NOMO-1 (cell line): ENCODE measurements around the gene MRAS.
A peak's percentile ranks its signal among the peaks of the same experiment; 100 is the strongest.

Experiments used
- DNase-seq, 2 experiments: peaks; one replicate each; lab custom pipeline; 2025; ENCODE audit not compliant: unreplicated experiment in 2 of 2; lab: John Stamatoyannopoulos, UW

Gene MRAS

GRCh38 chr3:138347960-138348753 lies at the start of gene MRAS:
MRAS (plus strand) TSS chr3:138348579; CDS start chr3:138372884, 24,305 bp downstream.
- DNase-seq: peak; percentile 75 to 90

GRCh38 chr3:138300647-138301046 lies 47.7 kb upstream of the MRAS start:
- no peak for DNase-seq

DNA sequence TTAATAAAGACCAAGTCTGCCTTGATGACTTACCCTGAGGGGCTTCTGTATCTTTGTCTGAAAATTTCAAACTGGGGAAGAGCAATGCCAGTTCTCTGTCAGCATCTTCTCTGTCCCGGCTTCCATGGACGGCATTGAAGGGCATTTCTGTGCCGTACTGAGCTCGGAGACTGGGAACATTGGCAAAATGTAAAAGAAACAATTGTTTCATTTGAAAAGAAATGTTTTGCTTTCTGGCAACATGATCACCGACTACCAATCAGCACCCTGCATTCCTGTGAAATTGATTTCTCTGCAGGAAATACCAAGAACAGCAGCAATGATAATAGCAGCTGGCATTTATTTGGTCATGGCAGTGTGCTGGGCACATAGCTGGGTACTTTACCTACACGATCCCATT lies 44.9 kb upstream of the MRAS start:
- DNase-seq: no peak

- DNase-seq: no peak
Measured at GRCh38 chr3:138307899-138308298, 40.5 kb upstream of the MRAS start.

DNA sequence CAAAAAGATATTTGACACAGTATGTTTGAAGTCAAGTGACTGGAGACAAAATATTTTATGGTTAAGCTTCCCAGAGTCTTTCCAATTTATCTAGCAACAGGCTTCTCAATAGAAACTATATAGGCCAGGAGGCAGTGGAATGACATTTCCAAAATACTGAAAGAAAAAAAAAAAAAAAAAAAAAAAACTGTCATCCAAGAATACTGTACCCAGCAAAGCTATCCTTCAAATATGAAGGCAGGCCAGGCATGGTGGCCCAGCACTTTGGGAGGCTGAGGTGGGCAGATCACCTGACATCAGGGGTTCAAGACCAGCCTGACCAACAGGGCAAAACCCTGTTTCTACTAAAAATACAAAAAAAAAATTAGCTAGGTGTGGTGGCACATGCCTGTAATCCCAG lies 39.6 kb upstream of the MRAS start:
- no peak for DNase-seq

DNA sequence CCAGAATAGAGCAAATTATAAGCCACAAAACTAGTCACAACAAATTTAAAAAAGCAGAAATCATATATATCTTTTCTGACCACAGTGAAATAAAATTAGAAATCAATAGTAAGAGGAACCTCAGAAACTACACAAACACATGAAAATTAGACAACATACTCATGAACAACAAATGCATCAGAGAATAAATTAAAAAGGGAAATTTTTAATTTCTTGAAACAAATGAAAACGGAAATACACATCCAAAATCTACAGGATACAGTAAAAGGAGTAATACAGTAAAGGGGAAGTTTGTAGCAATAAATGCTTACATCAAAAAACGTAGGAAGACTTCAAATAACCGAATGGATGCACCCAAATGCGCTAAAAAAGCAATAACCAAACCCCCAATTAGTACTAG lies 37.9 kb upstream of the MRAS start:
- DNase-seq: no peak

- no peak for DNase-seq
Measured at GRCh38 chr3:138314751-138315150, 33.6 kb upstream of the MRAS start.

- DNase-seq: no peak
Measured at GRCh38 chr3:138317687-138318086, 30.7 kb upstream of the MRAS start.

DNA sequence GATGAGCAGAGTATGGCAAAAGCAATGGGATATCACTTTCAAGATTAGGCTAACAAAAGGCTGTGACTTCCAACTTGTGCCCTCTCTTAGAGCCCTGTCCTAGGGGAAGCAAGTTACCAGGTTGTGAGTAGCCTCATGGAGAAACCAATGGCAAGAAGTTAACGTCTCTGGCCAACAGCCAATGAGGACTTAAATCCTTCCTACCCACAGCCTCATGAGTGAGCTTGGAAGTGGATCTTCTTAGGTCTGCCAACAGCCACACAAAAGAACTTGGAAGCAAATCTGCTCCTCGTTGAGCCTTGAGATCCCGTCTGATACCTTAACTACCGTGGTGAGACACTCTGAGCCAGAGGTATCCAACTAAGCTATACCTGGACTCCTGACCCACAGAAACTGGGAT lies 24.4 kb upstream of the MRAS start:
- DNase-seq: no peak

GRCh38 chr3:138325990-138326389 lies 22.4 kb upstream of the MRAS start:
- DNase-seq: no peak

GRCh38 chr3:138326866-138327595 lies 21.3 kb upstream of the MRAS start:
- no peak for DNase-seq

DNA sequence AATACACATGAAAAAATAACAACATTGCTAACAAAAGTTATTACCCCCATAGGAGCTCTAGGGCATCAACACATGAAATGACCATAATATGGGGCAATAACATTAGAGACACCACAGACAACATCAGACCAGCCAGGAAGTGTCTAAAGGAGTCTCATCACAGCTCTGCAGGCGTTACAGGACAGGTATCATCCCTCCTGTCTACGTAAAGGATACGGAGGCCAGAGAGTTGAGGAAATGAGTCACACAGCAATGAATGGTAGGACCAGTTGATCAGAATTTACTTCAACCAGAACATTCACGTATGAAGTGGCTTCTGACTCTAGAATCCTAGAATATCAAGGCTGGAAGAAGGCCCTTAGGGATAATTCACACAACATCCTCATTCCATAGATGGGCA lies 20.5 kb upstream of the MRAS start:
- DNase-seq: no peak

GRCh38 chr3:138328341-138328740 lies 20.0 kb upstream of the MRAS start:
- DNase-seq: peak in 1 of 2 experiments; percentile 64

DNA sequence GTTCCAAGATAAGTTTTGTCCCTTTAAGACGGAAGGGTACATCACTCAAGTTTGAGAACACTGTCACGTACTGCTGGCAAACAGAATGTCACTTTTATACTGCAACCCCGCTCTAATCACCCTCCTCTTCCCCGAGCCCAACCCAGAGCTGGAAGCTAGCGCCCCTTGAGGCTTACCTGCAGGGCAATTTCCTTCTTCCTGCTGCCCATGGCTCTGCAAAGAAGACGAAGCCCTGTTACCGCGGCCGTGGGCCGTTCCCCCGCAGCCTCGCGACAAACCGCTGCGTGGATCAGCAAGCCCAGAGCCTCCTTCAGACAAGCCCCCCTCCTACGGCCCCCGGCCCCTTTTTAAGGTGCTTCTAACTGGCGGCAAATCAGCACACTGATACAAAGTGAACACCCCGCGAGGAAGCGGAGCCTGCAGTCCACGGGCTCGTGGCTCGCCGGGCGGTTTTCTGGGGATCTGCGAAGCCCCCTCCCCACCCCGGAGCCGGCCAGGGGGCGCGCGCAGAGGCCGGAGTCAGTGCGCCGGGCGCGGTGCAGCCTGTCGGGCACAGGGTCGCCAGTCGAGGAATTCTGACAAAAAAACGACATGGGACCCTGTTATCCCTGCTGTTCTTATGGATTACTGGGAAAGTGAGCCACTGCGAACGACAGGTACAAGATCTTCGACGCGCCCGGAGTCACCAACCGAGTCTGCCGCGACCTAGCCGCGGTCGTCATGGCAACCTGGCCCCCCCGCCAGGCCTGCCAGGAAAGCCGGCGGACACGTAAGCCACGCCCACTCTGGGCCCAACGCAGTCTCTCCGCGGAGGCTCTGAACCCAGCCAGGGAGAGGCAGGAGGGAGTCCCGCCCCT lies 19.0 kb upstream of the MRAS start, which contains the start of gene NME9:
NME9 (minus strand) TSS at position 725 of the 857 bp plus-strand sequence; CDS start at position 209, 516 bp downstream.
- DNase-seq: peak; percentile 72 to 81

- no peak for DNase-seq
Measured at GRCh38 chr3:138329984-138330293, 18.4 kb upstream of the MRAS start.

DNA sequence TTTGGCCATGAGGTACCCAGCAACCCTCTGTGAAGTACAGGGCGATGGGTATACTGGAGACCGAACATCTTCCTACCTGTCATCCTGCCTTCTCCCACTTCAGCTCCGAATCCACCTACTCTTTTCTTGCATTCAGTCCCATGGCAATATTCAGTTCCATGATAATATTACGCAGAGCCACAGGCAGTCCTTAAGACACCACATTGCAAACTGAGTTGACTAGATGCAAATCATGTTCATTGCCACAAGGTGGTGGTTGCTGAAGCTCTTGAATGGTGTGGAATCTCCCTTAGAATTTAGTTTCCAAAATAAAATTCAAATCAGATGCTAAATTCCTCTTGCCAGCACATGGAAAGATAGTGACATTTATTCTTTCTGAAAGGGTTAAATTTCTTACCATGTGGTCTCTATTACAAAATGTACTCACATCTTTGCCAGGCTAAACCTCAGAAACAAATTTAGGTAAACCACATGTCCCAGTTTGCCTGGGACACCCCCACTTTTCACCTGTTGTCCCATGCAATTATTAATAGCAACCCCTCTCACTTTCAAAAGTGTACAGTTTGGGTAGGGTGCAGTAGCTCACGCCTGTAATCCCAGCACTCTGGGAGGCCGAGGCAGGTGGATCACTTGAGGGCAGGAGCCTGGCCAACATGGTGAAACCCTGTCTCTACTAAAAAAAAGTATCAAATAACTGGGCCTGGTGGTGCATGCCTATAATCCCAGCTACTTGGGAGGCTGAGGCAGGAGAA lies 17.1 kb upstream of the MRAS start:
- DNase-seq: no peak

GRCh38 chr3:138332472-138333073 lies 15.8 kb upstream of the MRAS start:
- DNase-seq: peak; percentile 18 to 70

DNA sequence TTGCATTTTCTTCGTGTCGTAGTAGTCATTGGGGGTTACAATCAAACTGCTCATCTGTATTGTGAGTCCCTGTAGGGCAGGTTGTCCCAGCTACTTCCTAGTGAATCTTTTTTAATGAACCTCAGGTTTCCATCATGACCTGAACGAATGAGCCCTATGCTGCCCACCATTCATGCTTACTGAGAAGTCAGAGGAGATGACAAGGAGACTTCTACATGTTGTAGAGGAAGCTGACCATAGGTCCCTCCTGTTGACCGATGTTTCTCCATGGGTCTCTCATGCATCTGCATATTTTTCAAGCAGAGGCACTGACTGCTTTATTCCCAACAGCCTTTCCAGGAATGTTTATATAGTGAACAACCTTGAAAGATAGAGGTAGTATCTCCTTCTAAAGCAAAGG lies 13.8 kb upstream of the MRAS start:
- DNase-seq: no peak

GRCh38 chr3:138336454-138336999 lies 11.9 kb upstream of the MRAS start:
- DNase-seq: no peak

- no peak for DNase-seq
Measured at GRCh38 chr3:138338244-138338643, 10.1 kb upstream of the MRAS start.
